Measurements from ENCODE around the gene ENC1. TPM values are rescaled to one million over a fixed set of nuclear protein-coding genes. Genes with fewer than 3 reads are reported as not detected.

ENC1 gene
- total and polyA plus RNA-seq, 7 donors = 0.58 to 28.3 (median 2.8) TPM

DNA sequence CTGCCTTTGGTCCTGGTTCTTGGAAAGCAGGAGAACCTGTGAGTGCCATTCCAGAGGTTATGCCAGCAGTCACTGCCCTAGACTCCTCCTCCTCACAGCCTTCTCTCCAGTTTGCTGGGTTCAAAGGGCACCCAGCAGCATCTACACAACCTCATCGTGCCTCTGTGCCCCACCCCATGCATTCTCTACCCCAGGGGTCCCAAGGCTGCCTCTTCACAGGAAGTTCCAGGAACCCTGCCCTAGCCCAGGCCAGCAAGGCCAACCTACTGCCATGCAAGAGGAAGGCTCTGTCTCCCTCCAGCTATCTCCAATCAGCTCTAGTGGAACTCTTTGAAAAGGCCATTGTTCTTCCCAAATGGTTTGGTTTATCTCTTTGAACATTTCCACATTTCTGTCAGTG lies 21.2 kb downstream of the ENC1 start:
- H3K36me3 ChIP-seq (ENCODE audit: insufficient read depth in 1 of 2, low read depth in 1 of 2) = no peaks in the 10 kb centered on the region
- whole genome bisulfite sequencing, 3 donors = 55 to 63% (median 63%) methylated on average over 1 of the region's 1 CpG
- H3K27me3 ChIP-seq (ENCODE audit: insufficient read depth in 3 of 3, low read length in 2 of 3) = no peaks in the 10 kb centered on the region
- ATAC-seq = no peak
- no peak overlapping the region for H3K4me3 ChIP-seq
- H3K4me1 ChIP-seq = no peaks in the 10 kb centered on the region
- DNase-seq = no peak
- no peaks in the 10 kb centered on the region for H3K9me3 ChIP-seq
- intact Hi-C loops (cut with DNase I) = no loop called here
- TF ChIP-seq, protein P1, sequence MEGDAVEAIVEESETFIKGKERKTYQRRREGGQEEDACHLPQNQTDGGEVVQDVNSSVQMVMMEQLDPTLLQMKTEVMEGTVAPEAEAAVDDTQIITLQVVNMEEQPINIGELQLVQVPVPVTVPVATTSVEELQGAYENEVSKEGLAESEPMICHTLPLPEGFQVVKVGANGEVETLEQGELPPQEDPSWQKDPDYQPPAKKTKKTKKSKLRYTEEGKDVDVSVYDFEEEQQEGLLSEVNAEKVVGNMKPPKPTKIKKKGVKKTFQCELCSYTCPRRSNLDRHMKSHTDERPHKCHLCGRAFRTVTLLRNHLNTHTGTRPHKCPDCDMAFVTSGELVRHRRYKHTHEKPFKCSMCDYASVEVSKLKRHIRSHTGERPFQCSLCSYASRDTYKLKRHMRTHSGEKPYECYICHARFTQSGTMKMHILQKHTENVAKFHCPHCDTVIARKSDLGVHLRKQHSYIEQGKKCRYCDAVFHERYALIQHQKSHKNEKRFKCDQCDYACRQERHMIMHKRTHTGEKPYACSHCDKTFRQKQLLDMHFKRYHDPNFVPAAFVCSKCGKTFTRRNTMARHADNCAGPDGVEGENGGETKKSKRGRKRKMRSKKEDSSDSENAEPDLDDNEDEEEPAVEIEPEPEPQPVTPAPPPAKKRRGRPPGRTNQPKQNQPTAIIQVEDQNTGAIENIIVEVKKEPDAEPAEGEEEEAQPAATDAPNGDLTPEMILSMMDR (IDR thresholded peaks at IDR 0.05) = no peak
- no peak overlapping the region for H3K27ac ChIP-seq

DNA sequence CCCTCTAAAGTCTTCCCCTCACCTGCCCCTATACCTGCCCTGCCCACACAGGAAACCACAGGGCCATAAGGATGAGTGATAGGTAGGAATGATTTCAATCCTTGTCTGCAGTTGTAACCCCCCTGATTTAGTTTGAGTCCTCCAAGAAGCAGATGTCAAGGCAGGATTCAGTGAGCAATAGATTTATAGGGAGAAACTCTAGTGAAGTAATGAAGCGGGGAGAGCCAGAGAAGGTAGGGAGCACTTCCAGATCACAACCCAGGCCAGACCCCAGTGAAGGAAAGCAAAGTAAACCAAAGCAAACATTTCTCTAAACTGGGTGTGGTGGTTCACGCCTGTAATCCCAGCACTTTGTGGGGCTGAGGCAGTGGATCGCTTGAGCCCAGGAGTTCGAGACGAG lies 22.4 kb downstream of the ENC1 start:
- intact Hi-C loops (cut with DNase I) = no loop called here
- WGBS, 3 donors = 97 to 100% (median 98%) methylated on average over 5 of the region's 5 CpGs

DNA sequence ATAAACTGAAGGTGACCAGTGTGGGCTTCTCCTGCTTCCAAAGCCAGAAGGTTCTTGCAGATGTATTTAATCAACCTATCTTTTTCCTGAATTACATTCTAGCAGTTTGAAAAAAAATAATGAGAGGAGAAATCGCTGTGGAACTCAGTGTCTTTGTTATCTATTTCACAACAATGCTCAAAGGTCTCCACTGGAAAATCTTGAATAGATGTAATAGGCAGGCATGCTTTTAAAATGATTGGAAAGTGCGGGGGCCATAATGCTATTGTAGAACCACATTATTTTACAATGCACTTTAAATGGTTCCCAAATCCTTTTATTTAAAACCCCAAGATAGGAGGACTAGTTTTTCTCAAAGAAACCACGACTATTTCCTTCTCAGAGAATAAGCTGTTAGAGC lies 23.3 kb downstream of the ENC1 start:
- no peak for ATAC-seq
- no peak for DNase-seq
- no peaks in the 10 kb centered on the region for H3K27me3 ChIP-seq (ENCODE audit: insufficient read depth in 3 of 3, low read length in 2 of 3)
- H3K9me3 ChIP-seq = no peaks in the 10 kb centered on the region
- H3K27ac ChIP-seq = no peak overlapping the region
- TF ChIP-seq, protein P1 (IDR thresholded peaks at IDR 0.05) = no peak
- H3K4me3 ChIP-seq = no peak overlapping the region
- H3K4me1 ChIP-seq = no peaks in the 10 kb centered on the region
- no peaks in the 10 kb centered on the region for H3K36me3 ChIP-seq (ENCODE audit: insufficient read depth in 1 of 2, low read depth in 1 of 2)
- intact Hi-C loops (cut with DNase I) = no loop called here
- WGBS, 3 donors = 86 to 91% (median 87%) methylated on average over 3 of the region's 3 CpGs

More for the DNA sequence above, 22.4 kb downstream of the ENC1 start:
- no peaks in the 10 kb centered on the region for H3K27me3 ChIP-seq (ENCODE audit: insufficient read depth in 3 of 3, low read length in 2 of 3)
- no peak for DNase-seq
- no peaks in the 10 kb centered on the region for H3K4me1 ChIP-seq
- no peak for ATAC-seq
- no peak overlapping the region for H3K27ac ChIP-seq
- no peaks in the 10 kb centered on the region for H3K9me3 ChIP-seq
- TF ChIP-seq, protein P1 (IDR thresholded peaks at IDR 0.05) = no peak
- H3K36me3 ChIP-seq (ENCODE audit: insufficient read depth in 1 of 2, low read depth in 1 of 2) = no peaks in the 10 kb centered on the region
- H3K4me3 ChIP-seq = no peak overlapping the region

DNA sequence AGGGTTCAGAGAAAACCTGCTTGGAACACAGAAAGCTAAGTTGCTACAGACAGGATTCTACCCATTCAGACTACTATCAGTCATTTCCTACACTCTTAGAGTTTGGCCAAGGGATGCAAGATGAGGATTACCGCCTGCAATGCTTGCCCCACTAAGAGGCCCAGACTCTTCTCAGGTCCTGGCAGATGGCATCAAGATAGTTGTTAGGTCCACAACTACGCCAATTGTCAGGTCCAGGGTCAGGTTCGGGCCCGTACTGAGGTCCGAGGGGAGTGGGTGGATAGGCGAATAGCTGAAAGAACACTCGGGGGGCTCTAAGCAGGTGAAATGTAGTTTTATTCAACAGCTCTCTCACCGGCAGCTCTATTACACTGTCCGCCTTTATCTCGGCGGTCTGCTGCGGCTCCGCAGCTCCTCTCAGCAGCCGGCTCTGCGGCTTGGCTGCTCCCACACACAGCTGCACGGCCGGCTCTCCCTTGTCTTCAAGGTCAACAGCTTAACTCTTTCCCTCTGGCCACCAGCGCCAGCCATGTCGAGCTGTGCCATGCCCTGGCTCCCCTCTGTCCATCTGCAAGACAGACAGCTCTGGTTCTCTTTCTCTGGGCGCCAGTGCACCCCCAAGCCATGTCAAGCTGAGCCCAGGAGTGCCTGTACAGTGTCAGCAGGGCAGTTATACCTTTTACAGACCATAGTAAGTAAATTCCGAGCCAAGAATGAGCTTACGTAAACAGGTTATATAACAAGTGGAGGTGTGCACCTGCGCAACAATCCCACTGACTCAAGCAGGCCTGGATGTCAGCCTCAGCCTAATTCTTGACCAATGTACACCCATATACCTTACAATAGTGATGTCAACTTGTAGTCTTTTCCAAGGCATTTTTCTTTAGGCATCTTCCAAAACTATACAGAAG lies 24.0 kb downstream of the ENC1 start:
- no peak overlapping the region for H3K27ac ChIP-seq
- intact Hi-C loops (cut with DNase I) = no loop called here
- TF ChIP-seq, protein P1 (IDR thresholded peaks at IDR 0.05) = no peak
- no peaks in the 10 kb centered on the region for H3K9me3 ChIP-seq
- no peaks in the 10 kb centered on the region for H3K4me1 ChIP-seq
- 66 to 86% (median 70%) methylated on average over 23 of the region's 23 CpGs for WGBS, 3 donors
- H3K36me3 ChIP-seq (ENCODE audit: insufficient read depth in 1 of 2, low read depth in 1 of 2) = no peaks in the 10 kb centered on the region
- no peak for DNase-seq
- no peak for ATAC-seq
- H3K27me3 ChIP-seq (ENCODE audit: insufficient read depth in 3 of 3, low read length in 2 of 3) = no peaks in the 10 kb centered on the region
- H3K4me3 ChIP-seq = no peak overlapping the region
